Measurements from ENCODE around the gene IL21R.

- TF ChIP-seq POLR2AphosphoS5 (IDR thresholded peaks at IDR 0.05; ENCODE audit: low read depth, low read length) (no peak), REST (IDR thresholded peaks at IDR 0.05; ENCODE audit: insufficient read depth in 1 of 2, low read depth in 2 of 2, low read length in 2 of 2) (no peak), SIN3A (IDR thresholded peaks at IDR 0.05; ENCODE audit: borderline replicate concordance, insufficient read depth, low read length) (no peak), TAF1 (IDR thresholded peaks at IDR 0.05; ENCODE audit: borderline replicate concordance, insufficient read depth, low read length) (no peak), FOXP2 (optimal IDR thresholded peaks at IDR 0.05; ENCODE audit: borderline replicate concordance, extremely low read depth, extremely low read length, insufficient read depth) (no peak)
These were observed 29.0 kb downstream of the IL21R start for GRCh38 chr16:27430923-27431484.

All from PFSK-1 (cell line).